ENCODE measurements around the gene ERO1B. TPM values are rescaled to one million over a fixed set of nuclear protein-coding genes. Genes with fewer than 3 reads are reported as not detected.

The ERO1B gene
- polyA plus RNA-seq, 1 donor from 2014 or later: 2.7 TPM

DNA sequence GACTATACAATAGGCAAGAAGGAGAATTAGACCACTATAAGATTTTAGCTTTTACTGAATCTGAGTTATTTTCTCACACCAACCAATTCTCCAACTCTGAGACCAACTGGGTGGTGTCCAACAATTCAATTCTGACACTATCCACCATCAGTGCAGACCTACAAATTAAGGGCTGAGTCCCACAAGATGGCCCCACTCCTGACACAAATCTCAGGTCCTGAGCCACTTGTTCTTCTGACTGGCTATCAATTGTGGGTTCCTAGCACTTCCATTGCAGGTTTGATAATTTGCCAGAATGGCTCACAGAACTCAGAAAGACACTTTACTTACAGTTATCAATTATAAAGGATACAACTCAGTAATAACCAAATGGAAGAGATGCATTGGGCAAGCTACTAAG lies 6.7 kb downstream of the ERO1B start:
- H3F3A ChIP-seq (ENCODE audit: insufficient read depth, low read length, poor library complexity, severe bottlenecking): no peaks in the 10 kb centered on the region
- no peak overlapping the region for H3K4me3 ChIP-seq (ENCODE audit: low read length)
- H3K27ac ChIP-seq (ENCODE audit: low read length): no peak overlapping the region
- no peaks in the 10 kb centered on the region for H3K36me3 ChIP-seq (ENCODE audit: insufficient read depth, low read length)
- TF ChIP-seq POLR2AphosphoS5 (IDR thresholded peaks at IDR 0.05) (no peak), MXI1 (conservative IDR thresholded peaks at IDR 0.05; ENCODE audit: poor library complexity, severe bottlenecking) (no peak), EP300 (conservative IDR thresholded peaks at IDR 0.05; ENCODE audit: poor library complexity, severe bottlenecking) (no peak), RAD21 (conservative IDR thresholded peaks at IDR 0.05) (no peak), SMC3 (conservative IDR thresholded peaks at IDR 0.05; ENCODE audit: poor library complexity) (no peak), EZH2 (IDR thresholded peaks at IDR 0.05; ENCODE audit: borderline replicate concordance, insufficient read depth, low read length, poor library complexity, severe bottlenecking) (no peak)
- H3K4me2 ChIP-seq (ENCODE audit: low read length): no peak overlapping the region
- no peaks in the 10 kb centered on the region for H4K20me1 ChIP-seq (ENCODE audit: insufficient read depth)
- no peaks in the 10 kb centered on the region for H3K79me2 ChIP-seq (replicated peaks; ENCODE audit: insufficient read depth, low read length)
- H3K9me2 ChIP-seq (ENCODE audit: insufficient read depth, low read length): no peaks in the 10 kb centered on the region
- no peak overlapping the region for H3K9ac ChIP-seq (ENCODE audit: low read length)
- H3K9me3 ChIP-seq (ENCODE audit: low read length): no peaks in the 10 kb centered on the region
- no peak overlapping the region for H2AFZ ChIP-seq (ENCODE audit: low read depth, low read length)
- peaks cover under 1% of the 10 kb centered on the region for H3K27me3 ChIP-seq (ENCODE audit: insufficient read depth, low read depth, low read length)

DNA sequence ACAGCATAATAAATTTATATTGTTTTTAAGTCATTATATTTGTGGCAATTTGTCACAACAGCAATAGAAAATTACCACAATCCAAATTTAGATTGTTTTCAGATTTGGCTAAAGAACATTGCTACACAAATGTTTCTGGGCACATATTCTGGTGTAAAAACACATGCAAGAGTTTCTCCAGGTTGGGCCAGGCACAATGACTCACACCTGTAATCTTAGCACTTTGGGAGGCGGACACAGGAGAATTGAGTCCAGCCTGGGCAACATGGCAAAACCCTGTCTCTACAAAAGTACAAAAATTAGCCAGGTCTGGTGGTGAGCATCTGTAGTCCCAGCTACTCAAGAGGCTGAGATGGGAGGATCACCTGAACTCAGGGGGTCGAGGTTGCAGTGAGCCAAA lies 8.4 kb downstream of the ERO1B start:
- H3K9ac ChIP-seq (ENCODE audit: low read length): no peak overlapping the region
- no peaks in the 10 kb centered on the region for H3F3A ChIP-seq (ENCODE audit: insufficient read depth, low read length, poor library complexity, severe bottlenecking)
- no peak overlapping the region for H3K4me2 ChIP-seq (ENCODE audit: low read length)
- no peaks in the 10 kb centered on the region for H3K79me2 ChIP-seq (replicated peaks; ENCODE audit: insufficient read depth, low read length)
- H3K9me3 ChIP-seq (ENCODE audit: low read length): no peaks in the 10 kb centered on the region
- H3K27me3 ChIP-seq (ENCODE audit: insufficient read depth, low read depth, low read length): no peaks in the 10 kb centered on the region
- H3K4me3 ChIP-seq (ENCODE audit: low read length): no peak overlapping the region
- TF ChIP-seq, protein P1, sequence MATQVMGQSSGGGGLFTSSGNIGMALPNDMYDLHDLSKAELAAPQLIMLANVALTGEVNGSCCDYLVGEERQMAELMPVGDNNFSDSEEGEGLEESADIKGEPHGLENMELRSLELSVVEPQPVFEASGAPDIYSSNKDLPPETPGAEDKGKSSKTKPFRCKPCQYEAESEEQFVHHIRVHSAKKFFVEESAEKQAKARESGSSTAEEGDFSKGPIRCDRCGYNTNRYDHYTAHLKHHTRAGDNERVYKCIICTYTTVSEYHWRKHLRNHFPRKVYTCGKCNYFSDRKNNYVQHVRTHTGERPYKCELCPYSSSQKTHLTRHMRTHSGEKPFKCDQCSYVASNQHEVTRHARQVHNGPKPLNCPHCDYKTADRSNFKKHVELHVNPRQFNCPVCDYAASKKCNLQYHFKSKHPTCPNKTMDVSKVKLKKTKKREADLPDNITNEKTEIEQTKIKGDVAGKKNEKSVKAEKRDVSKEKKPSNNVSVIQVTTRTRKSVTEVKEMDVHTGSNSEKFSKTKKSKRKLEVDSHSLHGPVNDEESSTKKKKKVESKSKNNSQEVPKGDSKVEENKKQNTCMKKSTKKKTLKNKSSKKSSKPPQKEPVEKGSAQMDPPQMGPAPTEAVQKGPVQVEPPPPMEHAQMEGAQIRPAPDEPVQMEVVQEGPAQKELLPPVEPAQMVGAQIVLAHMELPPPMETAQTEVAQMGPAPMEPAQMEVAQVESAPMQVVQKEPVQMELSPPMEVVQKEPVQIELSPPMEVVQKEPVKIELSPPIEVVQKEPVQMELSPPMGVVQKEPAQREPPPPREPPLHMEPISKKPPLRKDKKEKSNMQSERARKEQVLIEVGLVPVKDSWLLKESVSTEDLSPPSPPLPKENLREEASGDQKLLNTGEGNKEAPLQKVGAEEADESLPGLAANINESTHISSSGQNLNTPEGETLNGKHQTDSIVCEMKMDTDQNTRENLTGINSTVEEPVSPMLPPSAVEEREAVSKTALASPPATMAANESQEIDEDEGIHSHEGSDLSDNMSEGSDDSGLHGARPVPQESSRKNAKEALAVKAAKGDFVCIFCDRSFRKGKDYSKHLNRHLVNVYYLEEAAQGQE (IDR thresholded peaks at IDR 0.05; ENCODE audit: borderline replicate concordance): no peak
- no peak for TF ChIP-seq SMC3 (conservative IDR thresholded peaks at IDR 0.05; ENCODE audit: poor library complexity)
- no peak overlapping the region for H3K27ac ChIP-seq (ENCODE audit: low read length)
- no peaks in the 10 kb centered on the region for H3K9me2 ChIP-seq (ENCODE audit: insufficient read depth, low read length)
- no peaks in the 10 kb centered on the region for H3K36me3 ChIP-seq (ENCODE audit: insufficient read depth, low read length)
- H2AFZ ChIP-seq (ENCODE audit: low read depth, low read length): no peak overlapping the region
- no peaks in the 10 kb centered on the region for H4K20me1 ChIP-seq (ENCODE audit: insufficient read depth)

DNA sequence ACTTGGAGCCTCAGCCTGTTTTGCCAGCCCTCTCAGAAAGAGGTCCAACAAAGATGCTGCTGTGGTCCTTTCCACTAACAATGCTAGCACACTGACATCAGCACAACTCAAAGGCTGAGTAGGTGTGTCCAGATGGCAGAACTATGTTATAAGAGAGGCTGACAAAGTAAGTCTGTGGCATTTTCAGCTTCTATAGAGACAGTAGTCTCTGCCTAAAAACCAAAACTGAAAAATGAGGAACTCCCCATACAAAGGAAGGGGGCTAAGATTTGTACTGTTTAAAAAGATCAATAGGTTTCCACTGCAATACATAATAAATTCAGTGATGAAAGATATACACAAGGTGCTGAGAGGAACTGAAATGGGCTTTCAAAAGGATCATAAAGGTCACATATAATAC lies 12.3 kb downstream of the ERO1B start:
- Histone ChIP-seq H3F3A (ENCODE audit: insufficient read depth, low read length, poor library complexity, severe bottlenecking) (no peaks in the 10 kb centered on the region), H4K20me1 (ENCODE audit: insufficient read depth) (no peaks in the 10 kb centered on the region), H2AFZ (ENCODE audit: low read depth, low read length) (no peak overlapping the region), H3K27ac (ENCODE audit: low read length) (no peak overlapping the region), H3K4me2 (ENCODE audit: low read length) (no peak overlapping the region), H3K27me3 (ENCODE audit: insufficient read depth, low read depth, low read length) (no peaks in the 10 kb centered on the region), H3K79me2 (replicated peaks; ENCODE audit: insufficient read depth, low read length) (no peaks in the 10 kb centered on the region), H3K4me3 (ENCODE audit: low read length) (no peak overlapping the region), H3K9me2 (ENCODE audit: insufficient read depth, low read length) (no peaks in the 10 kb centered on the region), H3K9me3 (ENCODE audit: low read length) (no peaks in the 10 kb centered on the region), H3K36me3 (ENCODE audit: insufficient read depth, low read length) (no peaks in the 10 kb centered on the region), H3K9ac (ENCODE audit: low read length) (no peak overlapping the region)
- TF ChIP-seq EZH2 (IDR thresholded peaks at IDR 0.05; ENCODE audit: borderline replicate concordance, insufficient read depth, low read length, poor library complexity, severe bottlenecking) (no peak), EP300 (conservative IDR thresholded peaks at IDR 0.05; ENCODE audit: poor library complexity, severe bottlenecking) (no peak), MXI1 (conservative IDR thresholded peaks at IDR 0.05; ENCODE audit: poor library complexity, severe bottlenecking) (no peak), TAF1 (IDR thresholded peaks at IDR 0.05; ENCODE audit: low read depth) (no peak), RAD21 (conservative IDR thresholded peaks at IDR 0.05) (no peak), POLR2AphosphoS5 (IDR thresholded peaks at IDR 0.05) (no peak), SMC3 (conservative IDR thresholded peaks at IDR 0.05; ENCODE audit: poor library complexity) (no peak)
- TF ChIP-seq, protein P1 (IDR thresholded peaks at IDR 0.05; ENCODE audit: borderline replicate concordance): no peak
- TF ChIP-seq, protein P2, sequence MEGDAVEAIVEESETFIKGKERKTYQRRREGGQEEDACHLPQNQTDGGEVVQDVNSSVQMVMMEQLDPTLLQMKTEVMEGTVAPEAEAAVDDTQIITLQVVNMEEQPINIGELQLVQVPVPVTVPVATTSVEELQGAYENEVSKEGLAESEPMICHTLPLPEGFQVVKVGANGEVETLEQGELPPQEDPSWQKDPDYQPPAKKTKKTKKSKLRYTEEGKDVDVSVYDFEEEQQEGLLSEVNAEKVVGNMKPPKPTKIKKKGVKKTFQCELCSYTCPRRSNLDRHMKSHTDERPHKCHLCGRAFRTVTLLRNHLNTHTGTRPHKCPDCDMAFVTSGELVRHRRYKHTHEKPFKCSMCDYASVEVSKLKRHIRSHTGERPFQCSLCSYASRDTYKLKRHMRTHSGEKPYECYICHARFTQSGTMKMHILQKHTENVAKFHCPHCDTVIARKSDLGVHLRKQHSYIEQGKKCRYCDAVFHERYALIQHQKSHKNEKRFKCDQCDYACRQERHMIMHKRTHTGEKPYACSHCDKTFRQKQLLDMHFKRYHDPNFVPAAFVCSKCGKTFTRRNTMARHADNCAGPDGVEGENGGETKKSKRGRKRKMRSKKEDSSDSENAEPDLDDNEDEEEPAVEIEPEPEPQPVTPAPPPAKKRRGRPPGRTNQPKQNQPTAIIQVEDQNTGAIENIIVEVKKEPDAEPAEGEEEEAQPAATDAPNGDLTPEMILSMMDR (IDR thresholded peaks at IDR 0.05; ENCODE audit: poor library complexity, severe bottlenecking): no peak

Data from neural cell (in vitro differentiated cells).